Esophagus squamous epithelium (tissue), 4 donors: Measurements from ENCODE around the gene SMURF2.

Experiments
- CTCF ChIP-seq, 6 experiments: fragments of 450-650 bp in 4 of 6; fragments of 200-600 bp in 2 of 6; sonication (generic) in 2 of 6; IDR thresholded peaks; one replicate each; pipeline ENCODE4 v1.5.1; 2016 to 2019; ENCODE audit warnings: antibody characterized with exemption in 6 of 6, mild to moderate bottlenecking in 4 of 6, moderate library complexity in 4 of 6
- POLR2A ChIP-seq, 4 donors: fragments of 450-650 bp; IDR thresholded peaks; one replicate each; pipeline ENCODE4 v1.6.1; 2017; ENCODE audit warnings: antibody characterized with exemption in 4 of 4, mild to moderate bottlenecking in 4 of 4, moderate library complexity in 3 of 4

DNA sequence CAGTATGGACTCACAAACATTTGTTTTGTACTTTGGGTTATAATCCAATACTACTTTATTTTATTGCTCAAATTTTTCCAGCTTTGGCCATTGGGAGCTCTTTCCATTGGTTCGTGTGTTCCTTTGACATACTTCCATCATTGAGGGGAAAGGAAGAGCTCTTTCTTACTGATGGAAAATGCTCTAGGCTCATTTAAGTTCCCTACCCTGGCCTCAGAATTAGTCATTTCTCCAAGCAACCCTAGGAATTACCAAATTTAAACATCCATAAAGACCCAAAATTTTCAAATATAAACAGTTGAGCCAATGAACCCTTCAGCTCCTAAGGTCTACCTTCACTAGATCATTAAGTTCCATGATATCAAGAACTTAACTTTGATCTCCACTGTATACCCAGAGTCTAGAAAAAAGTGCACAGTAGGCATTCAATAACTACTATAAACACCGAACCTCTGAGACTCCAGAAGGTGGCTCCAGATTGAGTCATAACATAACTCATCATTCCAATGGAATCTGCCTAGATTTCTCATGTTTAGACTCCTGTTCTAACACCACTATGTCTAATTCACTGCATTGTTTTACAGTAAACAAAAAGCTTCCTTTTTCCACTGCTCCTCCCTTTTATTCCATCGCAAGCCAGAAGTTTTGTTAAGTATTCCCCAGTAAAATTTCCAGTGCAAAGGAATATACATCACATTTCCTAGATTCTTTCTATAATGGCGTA lies 39.0 kb downstream of the SMURF2 start:
- TF ChIP-seq CTCF (IDR thresholded peaks at IDR 0.05) (no peak), POLR2A (IDR thresholded peaks at IDR 0.05) (no peak)
